ENCODE measurements around the gene NOSIP.
A peak's percentile ranks its signal among the peaks of the same experiment; 100 is the strongest.

The NOSIP gene

GRCh38 chr19:49515767-49516166 lies 64.6 kb downstream of the NOSIP start:
- FAIRE-seq: no peak
- no peak for DNase-seq (ENCODE audit: insufficient read length, low spot score)
- TF ChIP-seq CTCF (IDR thresholded peaks at IDR 0.05; ENCODE audit: insufficient read depth, missing control alignments): no peak

- DNase-seq (ENCODE audit: insufficient read length, low spot score) (no peak), FAIRE-seq (no peak)
- TF ChIP-seq CTCF (IDR thresholded peaks at IDR 0.05; ENCODE audit: insufficient read depth, missing control alignments): no peak
Measured at GRCh38 chr19:49514151-49514550, 66.2 kb downstream of the NOSIP start.

- DNase-seq (ENCODE audit: insufficient read length, low spot score): no peak
- no peak for FAIRE-seq
- TF ChIP-seq CTCF (IDR thresholded peaks at IDR 0.05; ENCODE audit: insufficient read depth, missing control alignments): no peak
Measured at GRCh38 chr19:49513746-49514118, 66.6 kb downstream of the NOSIP start.

- DNase-seq (ENCODE audit: insufficient read length, low spot score): peak; percentile 68
- TF ChIP-seq CTCF (IDR thresholded peaks at IDR 0.05; ENCODE audit: insufficient read depth, missing control alignments): no peak
- no peak for FAIRE-seq
Measured at GRCh38 chr19:49512970-49513745, 67.2 kb downstream of the NOSIP start.

- DNase-seq (ENCODE audit: insufficient read length, low spot score) (no peak), FAIRE-seq (no peak)
- TF ChIP-seq CTCF (IDR thresholded peaks at IDR 0.05; ENCODE audit: insufficient read depth, missing control alignments): no peak
Measured at GRCh38 chr19:49507803-49508494, 72.4 kb downstream of the NOSIP start.

GRCh38 chr19:49506575-49507105 lies 73.7 kb downstream of the NOSIP start:
- DNase-seq (ENCODE audit: insufficient read length, low spot score): peak; percentile 87
- no peak for FAIRE-seq
- peak; percentile 94 for TF ChIP-seq CTCF (IDR thresholded peaks at IDR 0.05; ENCODE audit: insufficient read depth, missing control alignments)

Measured in D721Med (cell line).